Measurements from ENCODE around the gene R3HCC1L.

Gene R3HCC1L

GRCh38 chr10:98134431-98135221 lies at the start of gene R3HCC1L:
Gene R3HCC1L, plus strand, starts transcription at chr10:98134657. Its CDS starts 73,458 bp downstream, at chr10:98208115.
- peak; percentile 28 to 72 for DNase-seq

GRCh38 chr10:98085238-98085637 lies 49.2 kb upstream of the R3HCC1L start:
- no peak for DNase-seq

- DNase-seq: no peak
Measured at GRCh38 chr10:98086837-98087708, 47.4 kb upstream of the R3HCC1L start.

GRCh38 chr10:98088186-98088971 lies 46.1 kb upstream of the R3HCC1L start:
- DNase-seq: peak in 1 of 2 experiments; percentile 18

GRCh38 chr10:98090822-98091221 lies 43.6 kb upstream of the R3HCC1L start:
- no peak for DNase-seq

- DNase-seq: peak; percentile 10 to 42
Measured at GRCh38 chr10:98096316-98096715, 38.1 kb upstream of the R3HCC1L start.

GRCh38 chr10:98096731-98097130 lies 37.7 kb upstream of the R3HCC1L start:
- DNase-seq: no peak

- no peak for DNase-seq
Measured at GRCh38 chr10:98097175-98097574, 37.3 kb upstream of the R3HCC1L start.

GRCh38 chr10:98097616-98098015 lies 36.8 kb upstream of the R3HCC1L start:
- peak in 1 of 2 experiments; percentile 16 for DNase-seq

- no peak for DNase-seq
Measured at GRCh38 chr10:98098247-98098646, 36.2 kb upstream of the R3HCC1L start.

- no peak for DNase-seq
Measured at GRCh38 chr10:98100476-98100875, 34.0 kb upstream of the R3HCC1L start.

- no peak for DNase-seq
Measured at GRCh38 chr10:98101366-98101765, 33.1 kb upstream of the R3HCC1L start.

GRCh38 chr10:98104125-98104524 lies 30.3 kb upstream of the R3HCC1L start:
- DNase-seq: no peak

GRCh38 chr10:98106531-98106930 lies 27.9 kb upstream of the R3HCC1L start:
- no peak for DNase-seq

- DNase-seq: no peak
Measured at GRCh38 chr10:98107644-98108430, 26.6 kb upstream of the R3HCC1L start.

GRCh38 chr10:98110356-98110755 lies 24.1 kb upstream of the R3HCC1L start:
- DNase-seq: no peak

GRCh38 chr10:98115031-98115787 lies 19.2 kb upstream of the R3HCC1L start:
- DNase-seq: no peak

GRCh38 chr10:98119891-98120290 lies 14.6 kb upstream of the R3HCC1L start:
- DNase-seq: no peak

GRCh38 chr10:98125940-98126631 lies 8.4 kb upstream of the R3HCC1L start:
- no peak for DNase-seq

- no peak for DNase-seq
Measured at GRCh38 chr10:98128802-98129201, 5.7 kb upstream of the R3HCC1L start.

GRCh38 chr10:98131619-98132018 lies 2.8 kb upstream of the R3HCC1L start:
- no peak for DNase-seq
